ENCODE measurements around the gene ARMH4. TPM values are rescaled to one million over a fixed set of nuclear protein-coding genes. Genes with fewer than 3 reads are reported as not detected.

Gene ARMH4
- total RNA-seq, 4 donors from 2014 or later = 2.8 to 4.7 (median 3.7) TPM

- H3K4me1 ChIP-seq = no peaks in the 10 kb centered on the region
- WGBS = 96% methylated on average over 1 of the region's 1 CpG
- no peak for TF ChIP-seq CTCF (IDR thresholded peaks at IDR 0.05)
- no peak for TF ChIP-seq EP300 (IDR thresholded peaks at IDR 0.05)
- no peak for TF ChIP-seq POLR2AphosphoS5 (IDR thresholded peaks at IDR 0.05)
- TF ChIP-seq POLR2A (IDR thresholded peaks at IDR 0.05) = no peak
- H3K27ac ChIP-seq = no peak overlapping the region
- H3K36me3 ChIP-seq = no peaks in the 10 kb centered on the region
- no peak overlapping the region for H3K4me3 ChIP-seq
- DNase-seq (ENCODE audit: low spot score in 2 of 2) = no peak
- H3K9me3 ChIP-seq = no peaks in the 10 kb centered on the region
- no peaks in the 10 kb centered on the region for H3K27me3 ChIP-seq
These were observed 83.7 kb downstream of the ARMH4 start for GRCh38 chr14:58068306-58068705.

- H3K36me3 ChIP-seq = no peaks in the 10 kb centered on the region
- TF ChIP-seq EP300 (IDR thresholded peaks at IDR 0.05) = no peak
- TF ChIP-seq POLR2A (IDR thresholded peaks at IDR 0.05) = no peak
- no peak for TF ChIP-seq CTCF (IDR thresholded peaks at IDR 0.05)
- TF ChIP-seq POLR2AphosphoS5 (IDR thresholded peaks at IDR 0.05) = no peak
- H3K27ac ChIP-seq = no peak overlapping the region
- H3K27me3 ChIP-seq = no peaks in the 10 kb centered on the region
- DNase-seq (ENCODE audit: low spot score in 2 of 2) = no peak
- H3K9me3 ChIP-seq = no peaks in the 10 kb centered on the region
- H3K4me3 ChIP-seq = no peak overlapping the region
- no peaks in the 10 kb centered on the region for H3K4me1 ChIP-seq
These were observed 85.9 kb downstream of the ARMH4 start for GRCh38 chr14:58066115-58066514.

GRCh38 chr14:58061581-58061980, 90.4 kb downstream of the ARMH4 start:
- no peaks in the 10 kb centered on the region for H3K27me3 ChIP-seq
- H3K27ac ChIP-seq = no peak overlapping the region
- H3K9me3 ChIP-seq = no peaks in the 10 kb centered on the region
- 67% methylated on average over 4 of the region's 4 CpGs for WGBS
- no peak for DNase-seq (ENCODE audit: low spot score in 2 of 2)
- no peaks in the 10 kb centered on the region for H3K4me1 ChIP-seq
- H3K4me3 ChIP-seq = no peak overlapping the region
- TF ChIP-seq POLR2AphosphoS5 (IDR thresholded peaks at IDR 0.05) (no peak), EP300 (IDR thresholded peaks at IDR 0.05) (no peak), POLR2A (IDR thresholded peaks at IDR 0.05) (no peak), CTCF (IDR thresholded peaks at IDR 0.05) (no peak)
- H3K36me3 ChIP-seq = no peaks in the 10 kb centered on the region

- Histone ChIP-seq H3K9me3 (no peaks in the 10 kb centered on the region), H3K27ac (no peak overlapping the region), H3K4me1 (no peaks in the 10 kb centered on the region), H3K36me3 (no peaks in the 10 kb centered on the region), H3K27me3 (no peaks in the 10 kb centered on the region), H3K4me3 (no peak overlapping the region)
- TF ChIP-seq POLR2AphosphoS5 (IDR thresholded peaks at IDR 0.05) (no peak), EP300 (IDR thresholded peaks at IDR 0.05) (no peak), POLR2A (IDR thresholded peaks at IDR 0.05) (no peak)
- DNase-seq (ENCODE audit: low spot score in 2 of 2) = no peak
- 94% methylated on average over 4 of the region's 4 CpGs for WGBS
These were observed 91.1 kb downstream of the ARMH4 start for GRCh38 chr14:58060898-58061297.

- Histone ChIP-seq H3K36me3 (no peaks in the 10 kb centered on the region), H3K27me3 (no peaks in the 10 kb centered on the region), H3K9me3 (no peaks in the 10 kb centered on the region), H3K4me1 (no peaks in the 10 kb centered on the region), H3K27ac (no peak overlapping the region), H3K4me3 (no peak overlapping the region)
- TF ChIP-seq POLR2AphosphoS5 (IDR thresholded peaks at IDR 0.05) = no peak
- no peak for TF ChIP-seq CTCF (IDR thresholded peaks at IDR 0.05)
- TF ChIP-seq POLR2A (IDR thresholded peaks at IDR 0.05) = no peak
- TF ChIP-seq EP300 (IDR thresholded peaks at IDR 0.05) = no peak
- 73% methylated on average over 3 of the region's 3 CpGs for WGBS
- DNase-seq (ENCODE audit: low spot score in 2 of 2) = no peak
These were observed 91.9 kb downstream of the ARMH4 start for GRCh38 chr14:58060077-58060476.

GRCh38 chr14:58059126-58059525, 92.9 kb downstream of the ARMH4 start:
- Histone ChIP-seq H3K27ac (no peak overlapping the region), H3K9me3 (no peaks in the 10 kb centered on the region), H3K4me1 (no peaks in the 10 kb centered on the region), H3K36me3 (no peaks in the 10 kb centered on the region), H3K4me3 (no peak overlapping the region), H3K27me3 (no peaks in the 10 kb centered on the region)
- WGBS = 83% methylated on average over 3 of the region's 3 CpGs
- DNase-seq (ENCODE audit: low spot score in 2 of 2) = no peak
- no peak for TF ChIP-seq CTCF (IDR thresholded peaks at IDR 0.05)
- no peak for TF ChIP-seq POLR2A (IDR thresholded peaks at IDR 0.05)
- TF ChIP-seq EP300 (IDR thresholded peaks at IDR 0.05) = no peak
- TF ChIP-seq POLR2AphosphoS5 (IDR thresholded peaks at IDR 0.05) = no peak

All from suprapubic skin (tissue), 4 donors.